Neural cell (in vitro differentiated cells): ENCODE measurements around the gene TCF12. TPM values are rescaled to one million over a fixed set of nuclear protein-coding genes. Genes with fewer than 3 reads are reported as not detected.

Experiments used
- H2AFZ ChIP-seq: fragments of 200-600, 300-800 bp; sonication (generic), shearing (Covaris generic); 2 replicates; pipeline ENCODE4 v1.6.0; 2014; ENCODE audit warnings: low read depth, mild to moderate bottlenecking, antibody characterized with exemption, low read length, moderate library complexity
- H3F3A ChIP-seq: fragments of 200-600 bp; shearing (Covaris generic); 2 replicates; pipeline ENCODE4 v1.6.1; 2016; ENCODE audit warnings: mild to moderate bottlenecking, moderate library complexity, mixed read lengths, antibody characterized with exemption, low read length; ENCODE audit not compliant: insufficient read depth, poor library complexity, severe bottlenecking
- H3K27ac ChIP-seq: fragments of 200-600, 300-800 bp; sonication (generic), shearing (Covaris generic); 2 replicates; pipeline ENCODE4 v1.5.1; 2014; ENCODE audit warnings: mild to moderate bottlenecking, low read length, moderate library complexity
- H3K27me3 ChIP-seq: fragments of 300-800, 200-600 bp; sonication (generic), shearing (Covaris generic); 2 replicates; pipeline ENCODE4 v1.6.0; 2014; ENCODE audit warnings: mild to moderate bottlenecking, low read depth, low read length, moderate library complexity; ENCODE audit not compliant: insufficient read depth
- H3K36me3 ChIP-seq: fragments of 300-800, 200-600 bp; sonication (generic), shearing (Covaris generic); 2 replicates; pipeline ENCODE4 v1.5.1; 2014; ENCODE audit warnings: mild to moderate bottlenecking, antibody characterized with exemption, low read length, moderate library complexity; ENCODE audit not compliant: insufficient read depth
- H3K4me2 ChIP-seq: fragments of 300-800, 200-600 bp; sonication (generic), shearing (Covaris generic); 2 replicates; pipeline ENCODE4 v1.6.0; 2014; ENCODE audit warnings: mild to moderate bottlenecking, low read length
- H3K4me3 ChIP-seq: fragments of 300-800, 200-600 bp; sonication (generic), shearing (Covaris generic); 2 replicates; pipeline ENCODE4 v1.5.1; 2014; ENCODE audit warnings: mild to moderate bottlenecking, low read length, moderate library complexity
- H3K79me2 ChIP-seq: fragments of 200-600 bp; shearing (Covaris generic); replicated peaks from 2 replicates; pipeline ENCODE4 v1.6.0; 2014; ENCODE audit warnings: mild to moderate bottlenecking, low read length, moderate library complexity; ENCODE audit not compliant: insufficient read depth
- H3K9ac ChIP-seq: fragments of 300-800, 200-600 bp; sonication (generic), shearing (Covaris generic); 2 replicates; pipeline ENCODE4 v1.6.1; 2016; ENCODE audit warnings: mild to moderate bottlenecking, low read length, mixed read lengths
- H3K9me2 ChIP-seq: fragments of 200-600 bp; shearing (Covaris generic); 2 replicates; pipeline ENCODE4 v1.6.1; 2016; ENCODE audit warnings: mild to moderate bottlenecking, low read length, mixed read lengths; ENCODE audit not compliant: insufficient read depth
- H3K9me3 ChIP-seq: fragments of 200-600, 300-800 bp; sonication (generic), shearing (Covaris generic); 2 replicates; pipeline ENCODE4 v1.6.1; 2016; ENCODE audit warnings: mild to moderate bottlenecking, mixed run types, low read length, moderate library complexity, mixed read lengths
- H4K20me1 ChIP-seq: fragments of 200-600 bp; shearing (Covaris generic); 2 replicates; pipeline ENCODE4 v1.6.1; 2016; ENCODE audit warnings: mild to moderate bottlenecking, mixed run types; ENCODE audit not compliant: insufficient read depth
- EP300 ChIP-seq: fragments of 450-650 bp; conservative IDR thresholded peaks from 2 replicates; pipeline ENCODE4 v1.6.1; 2014; ENCODE audit warnings: antibody characterized with exemption, mild to moderate bottlenecking, moderate library complexity; ENCODE audit not compliant: poor library complexity, severe bottlenecking
- EZH2 ChIP-seq: fragments of 200-600, 300-800 bp; shearing (Covaris generic), sonication (generic); IDR thresholded peaks from 2 replicates; pipeline ENCODE4 v1.6.1; 2014; ENCODE audit warnings: antibody characterized with exemption, low read length, borderline replicate concordance, mild to moderate bottlenecking; ENCODE audit not compliant: insufficient read depth, poor library complexity, severe bottlenecking
- MXI1 ChIP-seq: fragments of 450-650 bp; conservative IDR thresholded peaks from 2 replicates; pipeline ENCODE4 v1.6.1; 2014; ENCODE audit warnings: antibody characterized with exemption, mild to moderate bottlenecking; ENCODE audit not compliant: poor library complexity, severe bottlenecking
- POLR2AphosphoS5 ChIP-seq: IDR thresholded peaks from 2 replicates; pipeline ENCODE4 v1.6.1; 2012
- RAD21 ChIP-seq: fragments of 450-650 bp; conservative IDR thresholded peaks from 2 replicates; pipeline ENCODE4 v1.6.1; 2014; ENCODE audit warnings: antibody characterized with exemption, mild to moderate bottlenecking, moderate library complexity
- SMC3 ChIP-seq: fragments of 450-650 bp; conservative IDR thresholded peaks from 2 replicates; pipeline ENCODE4 v1.6.1; 2014; ENCODE audit warnings: antibody characterized with exemption, mild to moderate bottlenecking, moderate library complexity; ENCODE audit not compliant: poor library complexity
- TAF1 ChIP-seq: IDR thresholded peaks from 2 replicates; pipeline ENCODE4 v1.6.1; 2012; ENCODE audit warnings: low read depth
- polyA plus RNA-seq: library from polyadenylated mRNA; depleted of rRNA; stranded (reverse); fragments of >200 nt; gene quantifications from 2 replicates; pipeline ENCODE4 v1.2.3, GENCODE V29; 2014
- TF ChIP-seq, protein P1 (sequence below): IDR thresholded peaks from 2 replicates; pipeline ENCODE4 v1.6.1; 2012; ENCODE audit warnings: borderline replicate concordance
- TF ChIP-seq, protein P2 (sequence below): fragments of 450-650 bp; IDR thresholded peaks from 2 replicates; pipeline ENCODE4 v1.5.1; 2014; ENCODE audit warnings: antibody characterized with exemption, mild to moderate bottlenecking, moderate library complexity; ENCODE audit not compliant: poor library complexity, severe bottlenecking

Gene TCF12
- polyA plus RNA-seq, 1 donor from 2014 or later: 52.7 TPM

DNA sequence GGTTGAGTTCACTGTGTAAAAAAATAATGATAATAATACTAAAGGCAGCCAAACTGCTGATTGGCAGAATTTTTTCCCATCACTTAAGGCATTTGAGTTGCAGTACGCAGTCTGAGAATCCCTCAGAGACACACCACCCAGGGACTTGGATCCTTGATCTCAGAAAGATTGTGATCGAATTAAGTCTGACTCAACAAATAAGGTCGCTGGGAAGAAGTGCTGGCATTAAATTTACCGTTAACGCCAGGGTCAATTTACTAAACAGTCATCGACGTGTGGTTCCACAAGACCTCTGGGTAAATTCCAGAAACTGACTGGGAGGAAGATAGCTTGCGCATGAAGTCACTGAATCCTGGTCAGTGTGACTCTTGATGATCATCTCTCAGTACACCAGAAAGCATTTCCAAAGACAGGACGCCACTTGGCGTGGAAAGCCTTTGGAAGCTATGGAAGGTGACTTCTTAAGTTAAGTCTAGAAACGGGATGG, 409.6 kb downstream of the TCF12 start:
- Histone ChIP-seq H3K4me2 (no peak overlapping the region), H3K27ac (no peak overlapping the region), H3F3A (no peaks in the 10 kb centered on the region), H3K79me2 (no peaks in the 10 kb centered on the region), H3K9me3 (no peaks in the 10 kb centered on the region), H3K27me3 (no peaks in the 10 kb centered on the region), H3K9ac (no peak overlapping the region), H2AFZ (no peak overlapping the region), H4K20me1 (no peaks in the 10 kb centered on the region), H3K36me3 (no peaks in the 10 kb centered on the region), H3K4me3 (no peak overlapping the region), H3K9me2 (no peaks in the 10 kb centered on the region)
- no peak for TF ChIP-seq TAF1
- no peak for TF ChIP-seq RAD21
- no peak for TF ChIP-seq EZH2
- no peak for TF ChIP-seq POLR2AphosphoS5
- TF ChIP-seq EP300: no peak
- no peak for TF ChIP-seq SMC3
- TF ChIP-seq, protein P1, sequence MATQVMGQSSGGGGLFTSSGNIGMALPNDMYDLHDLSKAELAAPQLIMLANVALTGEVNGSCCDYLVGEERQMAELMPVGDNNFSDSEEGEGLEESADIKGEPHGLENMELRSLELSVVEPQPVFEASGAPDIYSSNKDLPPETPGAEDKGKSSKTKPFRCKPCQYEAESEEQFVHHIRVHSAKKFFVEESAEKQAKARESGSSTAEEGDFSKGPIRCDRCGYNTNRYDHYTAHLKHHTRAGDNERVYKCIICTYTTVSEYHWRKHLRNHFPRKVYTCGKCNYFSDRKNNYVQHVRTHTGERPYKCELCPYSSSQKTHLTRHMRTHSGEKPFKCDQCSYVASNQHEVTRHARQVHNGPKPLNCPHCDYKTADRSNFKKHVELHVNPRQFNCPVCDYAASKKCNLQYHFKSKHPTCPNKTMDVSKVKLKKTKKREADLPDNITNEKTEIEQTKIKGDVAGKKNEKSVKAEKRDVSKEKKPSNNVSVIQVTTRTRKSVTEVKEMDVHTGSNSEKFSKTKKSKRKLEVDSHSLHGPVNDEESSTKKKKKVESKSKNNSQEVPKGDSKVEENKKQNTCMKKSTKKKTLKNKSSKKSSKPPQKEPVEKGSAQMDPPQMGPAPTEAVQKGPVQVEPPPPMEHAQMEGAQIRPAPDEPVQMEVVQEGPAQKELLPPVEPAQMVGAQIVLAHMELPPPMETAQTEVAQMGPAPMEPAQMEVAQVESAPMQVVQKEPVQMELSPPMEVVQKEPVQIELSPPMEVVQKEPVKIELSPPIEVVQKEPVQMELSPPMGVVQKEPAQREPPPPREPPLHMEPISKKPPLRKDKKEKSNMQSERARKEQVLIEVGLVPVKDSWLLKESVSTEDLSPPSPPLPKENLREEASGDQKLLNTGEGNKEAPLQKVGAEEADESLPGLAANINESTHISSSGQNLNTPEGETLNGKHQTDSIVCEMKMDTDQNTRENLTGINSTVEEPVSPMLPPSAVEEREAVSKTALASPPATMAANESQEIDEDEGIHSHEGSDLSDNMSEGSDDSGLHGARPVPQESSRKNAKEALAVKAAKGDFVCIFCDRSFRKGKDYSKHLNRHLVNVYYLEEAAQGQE: no peak
- TF ChIP-seq, protein P2, sequence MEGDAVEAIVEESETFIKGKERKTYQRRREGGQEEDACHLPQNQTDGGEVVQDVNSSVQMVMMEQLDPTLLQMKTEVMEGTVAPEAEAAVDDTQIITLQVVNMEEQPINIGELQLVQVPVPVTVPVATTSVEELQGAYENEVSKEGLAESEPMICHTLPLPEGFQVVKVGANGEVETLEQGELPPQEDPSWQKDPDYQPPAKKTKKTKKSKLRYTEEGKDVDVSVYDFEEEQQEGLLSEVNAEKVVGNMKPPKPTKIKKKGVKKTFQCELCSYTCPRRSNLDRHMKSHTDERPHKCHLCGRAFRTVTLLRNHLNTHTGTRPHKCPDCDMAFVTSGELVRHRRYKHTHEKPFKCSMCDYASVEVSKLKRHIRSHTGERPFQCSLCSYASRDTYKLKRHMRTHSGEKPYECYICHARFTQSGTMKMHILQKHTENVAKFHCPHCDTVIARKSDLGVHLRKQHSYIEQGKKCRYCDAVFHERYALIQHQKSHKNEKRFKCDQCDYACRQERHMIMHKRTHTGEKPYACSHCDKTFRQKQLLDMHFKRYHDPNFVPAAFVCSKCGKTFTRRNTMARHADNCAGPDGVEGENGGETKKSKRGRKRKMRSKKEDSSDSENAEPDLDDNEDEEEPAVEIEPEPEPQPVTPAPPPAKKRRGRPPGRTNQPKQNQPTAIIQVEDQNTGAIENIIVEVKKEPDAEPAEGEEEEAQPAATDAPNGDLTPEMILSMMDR: no peak
- no peak for TF ChIP-seq MXI1

DNA sequence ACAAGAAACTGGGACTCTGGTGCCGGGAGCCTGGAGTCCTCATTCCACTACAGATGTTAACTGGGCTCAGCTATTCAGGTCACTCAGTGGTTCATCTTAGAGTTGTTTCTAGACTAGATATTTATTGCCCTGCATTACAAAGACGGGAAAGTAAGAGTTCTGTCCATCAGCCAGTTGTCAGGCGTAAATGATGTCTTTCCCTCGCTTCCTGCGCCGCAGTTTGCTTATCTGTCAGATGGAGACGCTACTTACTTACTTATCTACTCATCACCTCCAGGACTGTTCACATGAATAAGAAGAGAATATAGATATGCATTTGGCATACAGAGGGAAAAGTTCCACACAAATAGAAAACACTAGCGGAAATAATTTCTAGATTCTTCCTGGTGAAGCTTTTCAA, 410.0 kb downstream of the TCF12 start:
- H3K27ac ChIP-seq: no peak overlapping the region
- no peak overlapping the region for H3K4me2 ChIP-seq
- H4K20me1 ChIP-seq: no peaks in the 10 kb centered on the region
- no peaks in the 10 kb centered on the region for H3K27me3 ChIP-seq
- H3F3A ChIP-seq: no peaks in the 10 kb centered on the region
- H2AFZ ChIP-seq: no peak overlapping the region
- no peaks in the 10 kb centered on the region for H3K9me3 ChIP-seq
- H3K79me2 ChIP-seq: no peaks in the 10 kb centered on the region
- no peaks in the 10 kb centered on the region for H3K9me2 ChIP-seq
- TF ChIP-seq POLR2AphosphoS5 (no peak), SMC3 (no peak), MXI1 (no peak), EP300 (no peak), EZH2 (no peak), TAF1 (no peak), RAD21 (no peak)
- TF ChIP-seq, protein P2: no peak
- TF ChIP-seq, protein P1: no peak
- no peak overlapping the region for H3K9ac ChIP-seq
- H3K36me3 ChIP-seq: no peaks in the 10 kb centered on the region
- H3K4me3 ChIP-seq: no peak overlapping the region
